Left lung (tissue), 10 donors: ENCODE measurements around the gene HIVEP1. TPM values are rescaled to one million over a fixed set of nuclear protein-coding genes. Genes with fewer than 3 reads are reported as not detected.

ENCODE experiments used
- ATAC-seq: fragments of 200-7000 bp; cut with Tn5 transposase; one replicate; pipeline ENCODE4 v1.9.1; 2020; ENCODE audit warnings: moderate library complexity
- DNase-seq, 4 donors: peaks; one replicate each; pipeline ENCODE4 v3.0.0-alpha.2; 2013 to 2020
- H3K27ac ChIP-seq, 2 donors: fragments of 200-600 bp; sonication (generic) in 1 of 2; one replicate each; pipeline versions ENCODE4 v1.5.0 to v1.8.0; 2020 to 2021
- H3K27me3 ChIP-seq, 2 donors: fragments of 200-600 bp; sonication (generic) in 1 of 2; one replicate each; pipeline versions ENCODE4 v1.5.0 to v1.8.0; 2020 to 2021
- H3K36me3 ChIP-seq, 2 donors: fragments of 200-600 bp; sonication (generic) in 1 of 2; one replicate each; pipeline versions ENCODE4 v1.5.0 to v1.8.0; 2020 to 2021
- H3K4me1 ChIP-seq, 2 donors: fragments of 200-600 bp; one replicate each; pipeline ENCODE4 v1.8.0; 2021
- H3K4me3 ChIP-seq, 2 donors: fragments of 200-600 bp; sonication (generic) in 1 of 2; one replicate each; pipeline versions ENCODE4 v1.5.0 to v1.8.0; 2020 to 2021; ENCODE audit warnings: mild to moderate bottlenecking in 1 of 2
- H3K9me3 ChIP-seq, 2 donors: fragments of 200-600 bp; sonication (generic) in 1 of 2; one replicate each; pipeline versions ENCODE4 v1.5.0 to v1.8.0; 2020 to 2021
- CTCF ChIP-seq, 2 donors: fragments of 200-600 bp; sonication (generic) in 1 of 2; IDR thresholded peaks; one replicate each; pipeline versions ENCODE4 v1.5.0 to v1.8.0; 2021; ENCODE audit warnings: antibody characterized with exemption in 2 of 2
- intact Hi-C, 2 donors: fragments of 100-400 bp; cut with DNase I; formaldehyde crosslinking; loops; one replicate each; pipeline versions ENCODE4 v1.11.2 to v1.14.2; 2022
- polyA plus RNA-seq, 6 donors: library from polyadenylated mRNA; unstranded; fragments of 120-200 nt; gene quantifications; one replicate each; pipeline ENCODE4 v1.2.1, GENCODE V29; 2013; ENCODE audit not compliant: insufficient read length in 6 of 6
- total RNA-seq, 2 donors: library from RNA; stranded (reverse); fragmentation: NEBNext Ultra II Directional; extraction: Animal tissue kit (Norgen Biotek cat#: 25700); gene quantifications; one replicate each; pipeline ENCODE4 v1.2.1, GENCODE V29; 2021
- donor health status: DM: no; HTN: yes; CAD: no.
- donor health status: DM: no; HTN: no; CAD: no.

Gene HIVEP1
- total and polyA plus RNA-seq, 8 donors = 24.1 to 35.9 (median 29.0) TPM

- H3K27ac ChIP-seq = no peak overlapping the region
- no peak overlapping the region for H3K4me3 ChIP-seq
- no peaks in the 10 kb centered on the region for H3K9me3 ChIP-seq
- TF ChIP-seq CTCF (IDR thresholded peaks at IDR 0.05) = no peak
- peak; percentile 58 for ATAC-seq
- intact Hi-C loops = no loop called here
- peaks cover 0 to 16% of the 10 kb centered on the region in 2 donors for H3K4me1 ChIP-seq
- H3K27me3 ChIP-seq = no peaks in the 10 kb centered on the region
- peak in 2 of 4 donors; percentile 37 to 54 for DNase-seq
- peaks cover 0 to 36% of the 10 kb centered on the region in 2 donors for H3K36me3 ChIP-seq
These were observed 125.4 kb downstream of the HIVEP1 start for GRCh38 chr6:12137480-12137879.

- Histone ChIP-seq H3K4me1 (peaks cover 0 to 10% of the 10 kb centered on the region in 2 donors), H3K27ac (no peak overlapping the region), H3K27me3 (no peaks in the 10 kb centered on the region), H3K4me3 (no peak overlapping the region), H3K36me3 (peaks cover 0 to 36% of the 10 kb centered on the region in 2 donors), H3K9me3 (no peaks in the 10 kb centered on the region)
- no peak for DNase-seq
- no peak for TF ChIP-seq CTCF (IDR thresholded peaks at IDR 0.05)
- intact Hi-C loops = no loop called here
- no peak for ATAC-seq
These were observed 126.3 kb downstream of the HIVEP1 start for GRCh38 chr6:12138381-12138780.

GRCh38 chr6:12138936-12139335 lies 126.8 kb downstream of the HIVEP1 start:
- no peak for TF ChIP-seq CTCF (IDR thresholded peaks at IDR 0.05)
- DNase-seq (peak in 1 of 4 donors; percentile 45), ATAC-seq (no peak)
- Histone ChIP-seq H3K27me3 (no peaks in the 10 kb centered on the region), H3K4me1 (peaks cover 0 to 10% of the 10 kb centered on the region in 2 donors), H3K4me3 (no peak overlapping the region), H3K36me3 (peaks cover 0 to 36% of the 10 kb centered on the region in 2 donors), H3K9me3 (no peaks in the 10 kb centered on the region), H3K27ac (no peak overlapping the region)
- intact Hi-C loops = no loop called here

- H3K27me3 ChIP-seq = no peaks in the 10 kb centered on the region
These were observed 135.6 kb downstream of the HIVEP1 start for GRCh38 chr6:12147557-12148316.

More at GRCh38 chr6:12147557-12148316, 135.6 kb downstream of the HIVEP1 start:
- Histone ChIP-seq H3K27ac (no peak overlapping the region), H3K9me3 (no peaks in the 10 kb centered on the region), H3K4me1 (no peaks in the 10 kb centered on the region), H3K36me3 (no peaks in the 10 kb centered on the region), H3K4me3 (no peak overlapping the region)
- ATAC-seq (no peak), DNase-seq (no peak)
- TF ChIP-seq CTCF (IDR thresholded peaks at IDR 0.05) = no peak
- intact Hi-C loops = no loop called here
